ENCODE data around the gene NMNAT2. TPM values are rescaled to one million over a fixed set of nuclear protein-coding genes. Genes with fewer than 3 reads are reported as not detected.

The NMNAT2 gene
- total RNA-seq, 1 experiment from 2014 or later, result not detected

DNA sequence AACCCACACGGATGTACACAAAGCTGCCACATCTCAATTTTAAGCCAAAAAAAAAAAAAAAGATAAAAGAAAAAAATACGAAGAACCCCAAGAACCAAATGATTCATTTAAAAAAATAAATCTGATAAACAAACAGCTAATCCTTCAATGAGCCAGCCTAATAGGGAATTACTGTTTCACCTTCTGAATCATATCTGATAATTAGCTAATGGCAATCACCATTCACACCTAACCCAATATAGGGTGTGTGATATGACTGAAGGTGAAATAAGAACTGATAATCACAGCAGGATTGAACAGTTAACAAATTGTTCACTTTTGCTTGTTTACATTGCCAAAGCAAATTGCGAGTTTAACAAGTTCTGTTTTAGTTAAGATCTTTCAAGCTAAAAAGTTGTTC, 170.7 kb downstream of the NMNAT2 start:
- no peak overlapping the region for H3K27ac ChIP-seq (ENCODE audit: low read depth, low read length)
- H2AFZ ChIP-seq (ENCODE audit: low read depth, low read length, poor library complexity, severe bottlenecking), result no peak overlapping the region
- H3K36me3 ChIP-seq (ENCODE audit: control insufficient read depth in 1 of 2, insufficient read depth in 2 of 2, low read length in 2 of 2), result no peaks in the 10 kb centered on the region
- no peak overlapping the region for H3K9ac ChIP-seq (ENCODE audit: low read length)
- no peaks in the 10 kb centered on the region for H3K79me2 ChIP-seq (ENCODE audit: insufficient read depth, low read length)
- no TSS peak for BruUV-seq (replicated peaks)
- H3K4me1 ChIP-seq (ENCODE audit: control insufficient read depth in 1 of 2, insufficient read depth in 2 of 2, low read length in 2 of 2), result peaks cover 0 to 3% of the 10 kb centered on the region in 2 experiments; a peak in 1 of 4 replicates
- intact Hi-C loops (cut with micrococcal nuclease), result no loop called here
- ChIA-PET CTCF (interaction anchor here (1.2 to 1.7 kb wide), 4 partner anchors 12 to 285 kb away, joined by 3 to 4 read pairs (median 4); no protein-coding TSS in a partner anchor), RAD21 (ENCODE audit: low non-redundant PET in 1 of 2, low total read pairs in 2 of 2, uncharacterized antibody in 2 of 2, unreplicated experiment in 2 of 2) (no interaction called here), POLR2A (interaction anchor here (0.7 kb wide), 1 partner anchor 59 kb away, joined by 3 read pairs; no protein-coding TSS in a partner anchor)
- ATAC-seq, result no peak
- no peaks in the 10 kb centered on the region for H3K9me2 ChIP-seq (ENCODE audit: insufficient read depth)
- H3K4me2 ChIP-seq (ENCODE audit: low read length), result no peak overlapping the region
- H3K27me3 ChIP-seq (ENCODE audit: insufficient read depth, low read length), result no peaks in the 10 kb centered on the region
- no peaks in the 10 kb centered on the region for H3K9me3 ChIP-seq (ENCODE audit: control insufficient read depth in 1 of 2, insufficient read depth in 1 of 2, low read depth in 1 of 2, low read length in 2 of 2)
- no peaks in the 10 kb centered on the region for H4K20me1 ChIP-seq (ENCODE audit: insufficient read depth)
- TF ChIP-seq TCF7L2 (IDR thresholded peaks at IDR 0.05; ENCODE audit: borderline replicate concordance, extremely low read depth, insufficient read depth, insufficient read length) (no peak), EZH2 (IDR thresholded peaks at IDR 0.05) (no peak)
- no peak for DNase-seq (ENCODE audit: low read depth, low spot score)
- no peak overlapping the region for H3K4me3 ChIP-seq (replicated peaks in 1 of 2; ENCODE audit: low read depth in 1 of 2, low read length in 2 of 2)

DNA sequence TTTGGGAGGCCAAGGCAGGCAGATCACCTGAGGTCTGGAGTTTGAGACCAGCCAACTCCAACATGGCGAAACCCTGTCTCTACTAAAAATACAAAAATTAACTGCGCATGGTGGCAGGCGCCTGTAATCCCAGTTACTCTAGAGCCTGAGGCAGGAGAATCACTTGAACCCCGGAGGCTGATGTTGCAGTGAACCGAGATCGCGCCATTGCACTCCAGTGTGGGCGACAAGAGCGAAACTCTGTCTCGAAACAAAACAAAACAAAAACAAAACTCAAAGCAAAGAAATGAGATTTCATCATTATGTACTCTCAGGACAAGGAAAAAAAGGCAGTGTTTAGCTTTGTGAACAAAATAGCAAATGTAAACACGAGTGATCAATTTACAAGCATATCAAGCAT, 171.1 kb downstream of the NMNAT2 start:
- Histone ChIP-seq H3K9ac (ENCODE audit: low read length) (no peak overlapping the region), H3K9me3 (ENCODE audit: control insufficient read depth in 1 of 2, insufficient read depth in 1 of 2, low read depth in 1 of 2, low read length in 2 of 2) (no peaks in the 10 kb centered on the region), H3K27me3 (ENCODE audit: insufficient read depth, low read length) (no peaks in the 10 kb centered on the region)

More for the DNA sequence above, 171.1 kb downstream of the NMNAT2 start:
- H3K4me1 ChIP-seq (ENCODE audit: control insufficient read depth in 1 of 2, insufficient read depth in 2 of 2, low read length in 2 of 2), result peaks cover 0 to 3% of the 10 kb centered on the region in 2 experiments; a peak in 1 of 4 replicates
- no peak for DNase-seq (ENCODE audit: low read depth, low spot score)
- BruUV-seq (replicated peaks), result no TSS peak
- ChIA-PET POLR2A (interaction anchor here (0.7 kb wide), 1 partner anchor 59 kb away, joined by 3 read pairs; no protein-coding TSS in a partner anchor), RAD21 (ENCODE audit: low non-redundant PET in 1 of 2, low total read pairs in 2 of 2, uncharacterized antibody in 2 of 2, unreplicated experiment in 2 of 2) (no interaction called here), CTCF (interaction anchor here (1.2 to 1.7 kb wide), 3 partner anchors 12 to 284 kb away, joined by 3 to 4 read pairs (median 4); no protein-coding TSS in a partner anchor)
- H4K20me1 ChIP-seq (ENCODE audit: insufficient read depth), result no peaks in the 10 kb centered on the region
- H3K36me3 ChIP-seq (ENCODE audit: control insufficient read depth in 1 of 2, insufficient read depth in 2 of 2, low read length in 2 of 2), result no peaks in the 10 kb centered on the region
- ATAC-seq, result no peak
- intact Hi-C loops (cut with micrococcal nuclease), result no loop called here
- H3K27ac ChIP-seq (ENCODE audit: low read depth, low read length), result no peak overlapping the region
- H3K9me2 ChIP-seq (ENCODE audit: insufficient read depth), result no peaks in the 10 kb centered on the region
- H3K79me2 ChIP-seq (ENCODE audit: insufficient read depth, low read length), result no peaks in the 10 kb centered on the region
- H3K4me3 ChIP-seq (replicated peaks in 1 of 2; ENCODE audit: low read depth in 1 of 2, low read length in 2 of 2), result no peak overlapping the region
- no peak overlapping the region for H2AFZ ChIP-seq (ENCODE audit: low read depth, low read length, poor library complexity, severe bottlenecking)
- no peak overlapping the region for H3K4me2 ChIP-seq (ENCODE audit: low read length)
- TF ChIP-seq MAX (IDR thresholded peaks at IDR 0.05) (no peak), TCF7L2 (IDR thresholded peaks at IDR 0.05; ENCODE audit: borderline replicate concordance, extremely low read depth, insufficient read depth, insufficient read length) (no peak), SP1 (IDR thresholded peaks at IDR 0.05; ENCODE audit: low read depth) (no peak), POLR2A (IDR thresholded peaks at IDR 0.05; ENCODE audit: borderline replicate concordance, extremely low read depth, insufficient read depth, insufficient read length) (no peak), RAD21 (IDR thresholded peaks at IDR 0.05; ENCODE audit: low read depth) (no peak), JUND (IDR thresholded peaks at IDR 0.05) (no peak), ZFX (IDR thresholded peaks at IDR 0.05) (no peak), REST (IDR thresholded peaks at IDR 0.05; ENCODE audit: low read depth) (no peak)
- TF ChIP-seq, protein P1, sequence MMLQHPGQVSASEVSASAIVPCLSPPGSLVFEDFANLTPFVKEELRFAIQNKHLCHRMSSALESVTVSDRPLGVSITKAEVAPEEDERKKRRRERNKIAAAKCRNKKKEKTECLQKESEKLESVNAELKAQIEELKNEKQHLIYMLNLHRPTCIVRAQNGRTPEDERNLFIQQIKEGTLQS (IDR thresholded peaks at IDR 0.05), result no peak

All from HCT116 (cell line).